G401.6 (cell line): Measurements from ENCODE around the gene SLC25A21.
"Not testable (repeated sequence)": the region's sequence is repeated elsewhere in the genome, so short reads cannot be mapped to it uniquely, and the experiment has no call there.

ENCODE experiments used
- FAIRE-seq: peaks from 2 replicates; lab custom pipeline; 2012; peaks lifted over from hg19 to GRCh38; lab: Jason Lieb, UNC

SLC25A21 gene

DNA sequence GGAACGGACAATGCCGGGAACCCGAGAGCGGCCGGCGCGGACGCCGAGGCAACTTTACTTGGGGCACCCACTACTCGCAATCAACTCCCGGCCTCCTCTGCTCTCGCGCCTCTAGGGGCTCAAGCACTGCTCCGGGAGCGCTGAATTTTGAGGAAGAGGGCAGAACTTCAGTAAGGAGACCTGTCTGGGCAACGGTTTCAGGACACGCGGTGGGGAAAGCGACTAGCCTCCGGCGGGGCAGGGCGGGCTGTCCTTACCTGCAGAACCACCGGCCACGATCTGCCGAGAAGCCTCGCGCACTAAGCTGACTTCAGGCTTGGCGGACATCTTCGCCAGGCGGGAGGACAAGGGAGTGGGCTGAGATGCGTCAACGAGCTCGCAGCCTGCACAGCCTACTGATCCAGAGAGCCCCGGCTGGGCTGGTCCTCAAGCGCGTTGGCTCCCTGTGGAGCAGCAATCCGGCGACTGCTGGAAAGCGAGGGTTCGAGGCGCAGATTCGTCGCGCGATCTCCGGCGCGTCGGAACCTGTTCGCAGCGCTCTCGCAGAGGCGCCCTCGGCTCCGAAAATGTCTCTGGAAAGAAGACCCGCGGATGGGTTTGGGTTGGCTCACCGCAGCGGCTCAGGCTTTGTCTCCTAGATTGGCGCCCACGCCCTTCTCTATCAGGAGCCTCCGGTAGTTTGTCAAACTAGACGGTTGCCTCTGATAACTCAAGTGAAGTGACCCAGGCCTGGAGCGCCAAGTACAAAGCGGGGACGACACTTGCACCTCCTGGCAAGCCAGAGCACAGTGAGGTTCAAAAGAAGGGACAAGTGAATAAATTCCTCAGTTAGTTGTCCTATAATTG, at the start of gene SLC25A21:
Gene SLC25A21 (minus strand): TSS at position 583 of the 846 bp plus-strand sequence.
- no peak for FAIRE-seq

DNA sequence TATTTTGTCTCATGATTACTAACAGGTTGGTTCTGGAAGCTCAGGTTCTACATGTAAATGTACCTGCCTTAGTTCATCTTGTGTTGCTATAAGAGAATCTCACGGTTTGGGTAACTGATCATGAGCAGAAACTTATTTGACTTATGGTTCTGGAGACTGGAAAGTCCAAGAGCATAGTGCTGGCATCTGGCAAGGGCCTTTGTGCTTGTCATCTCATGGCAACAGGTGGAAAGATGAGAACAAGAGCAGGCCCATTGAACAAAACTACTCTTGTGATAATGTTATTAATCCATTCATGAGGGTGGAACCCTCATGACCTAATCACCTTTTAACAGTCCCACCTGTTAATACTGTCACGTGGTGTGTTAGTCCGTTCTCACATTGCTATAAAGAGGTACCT, 48.7 kb upstream of the SLC25A21 start:
- FAIRE-seq = no peak

DNA sequence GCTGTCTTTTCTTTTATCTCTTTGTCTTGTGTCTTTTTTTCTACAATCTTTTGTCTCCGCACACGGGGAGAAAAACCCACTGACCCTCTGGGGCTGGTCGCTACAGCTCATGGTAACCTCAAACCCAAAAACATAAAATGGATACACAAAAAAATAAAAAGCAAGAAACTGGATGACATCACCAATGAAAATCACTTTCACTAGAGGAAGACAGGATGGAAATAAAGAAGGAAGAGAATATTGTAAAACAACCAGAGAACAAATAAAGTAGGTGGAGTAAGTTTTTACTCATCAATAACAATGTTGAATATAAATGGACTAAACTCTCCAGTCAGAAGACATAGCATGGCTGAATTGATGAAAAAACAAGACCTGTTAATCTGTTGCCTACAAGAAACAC, 42.9 kb upstream of the SLC25A21 start:
- no peak for FAIRE-seq

DNA sequence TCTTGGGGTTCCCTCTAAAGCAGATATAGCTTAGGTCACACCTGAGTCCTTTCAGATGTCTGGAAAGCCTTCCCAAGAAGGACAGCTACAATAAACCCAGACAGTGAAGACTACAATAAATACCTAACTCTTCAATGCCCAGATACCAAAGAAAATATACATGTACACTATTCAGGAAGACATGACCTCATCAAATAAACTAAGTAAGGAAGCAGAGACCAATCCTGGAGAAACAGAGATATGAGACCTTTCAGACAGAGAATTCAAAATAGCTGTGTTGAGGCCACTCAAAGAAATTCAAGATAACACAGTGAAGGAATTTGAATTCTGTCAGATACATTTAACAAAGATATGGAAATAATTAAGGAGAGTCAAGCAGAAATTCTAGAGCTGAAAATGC, 40.6 kb upstream of the SLC25A21 start:
- FAIRE-seq = no peak

DNA sequence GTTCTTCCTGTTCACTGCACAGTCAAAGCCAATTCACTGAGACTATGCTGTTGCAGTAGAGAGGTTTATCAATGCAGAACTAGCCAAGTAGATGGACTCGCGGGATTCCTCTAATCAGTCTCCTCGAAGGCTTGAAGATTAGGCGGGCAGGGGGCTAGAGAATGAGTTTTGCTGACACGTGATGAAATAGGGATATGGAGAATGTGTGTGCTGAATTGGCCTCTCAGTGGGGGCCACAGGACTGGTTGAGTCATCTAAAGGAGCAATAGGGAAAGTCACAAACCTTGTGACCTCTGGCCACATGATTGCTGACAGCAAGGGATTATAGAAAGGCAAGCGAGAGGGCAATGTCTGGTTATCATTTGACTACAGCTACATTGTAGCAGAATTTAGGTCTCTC, 38.0 kb upstream of the SLC25A21 start:
- FAIRE-seq = no peak

- not testable (repeated sequence) for FAIRE-seq
Measured at GRCh38 chr14:37209617-37210016, 37.2 kb upstream of the SLC25A21 start.

DNA sequence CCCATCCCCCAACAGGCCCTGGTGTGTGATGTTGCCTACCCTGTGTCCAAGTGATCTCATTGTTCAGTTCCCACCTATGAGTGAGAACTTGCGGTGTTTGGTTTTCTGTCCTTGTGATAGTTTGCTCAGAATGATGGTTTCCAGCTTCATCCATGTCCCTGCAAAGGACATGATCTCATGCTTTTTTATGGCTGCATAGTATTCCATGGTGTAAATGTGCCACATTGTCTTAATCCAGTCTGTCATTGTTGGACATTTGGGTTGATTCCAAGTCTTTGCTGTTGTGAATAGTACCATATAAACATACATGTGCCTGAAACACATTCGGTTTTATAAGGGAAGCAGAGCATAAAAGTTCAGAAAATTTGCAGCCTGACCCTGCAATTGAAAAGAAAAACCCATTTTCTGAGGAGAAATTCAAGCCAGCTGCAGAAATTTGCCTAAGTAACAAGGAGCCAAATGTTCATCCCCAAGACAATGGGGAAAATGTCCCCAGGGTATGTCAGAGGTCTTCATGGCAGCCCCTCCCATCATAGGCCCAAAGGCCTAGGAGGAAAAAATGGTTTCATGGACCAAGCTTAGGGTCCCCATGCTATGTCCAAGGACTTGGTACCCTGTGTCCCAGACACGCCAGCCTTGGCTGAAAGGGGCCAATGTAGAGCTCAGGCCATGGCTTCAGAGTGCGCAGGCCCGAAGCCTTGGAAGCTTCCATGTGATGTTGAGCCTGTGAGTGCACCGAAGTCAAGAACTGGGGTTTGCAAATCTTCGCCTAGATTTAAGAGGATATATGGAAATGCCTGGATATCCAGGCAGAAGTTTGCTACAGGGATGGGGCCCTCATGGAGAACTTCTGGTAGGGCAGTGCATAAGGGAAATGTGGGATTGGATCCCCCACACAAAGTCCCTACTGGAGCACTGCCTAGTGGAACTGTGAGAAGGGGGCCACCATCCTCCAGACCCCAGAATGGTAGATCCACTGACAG, 33.5 kb upstream of the SLC25A21 start:
- FAIRE-seq = not testable (repeated sequence)

- FAIRE-seq = no peak
Measured at GRCh38 chr14:37203423-37203822, 31.0 kb upstream of the SLC25A21 start.

GRCh38 chr14:37202812-37203211, 30.4 kb upstream of the SLC25A21 start:
- FAIRE-seq = no peak

DNA sequence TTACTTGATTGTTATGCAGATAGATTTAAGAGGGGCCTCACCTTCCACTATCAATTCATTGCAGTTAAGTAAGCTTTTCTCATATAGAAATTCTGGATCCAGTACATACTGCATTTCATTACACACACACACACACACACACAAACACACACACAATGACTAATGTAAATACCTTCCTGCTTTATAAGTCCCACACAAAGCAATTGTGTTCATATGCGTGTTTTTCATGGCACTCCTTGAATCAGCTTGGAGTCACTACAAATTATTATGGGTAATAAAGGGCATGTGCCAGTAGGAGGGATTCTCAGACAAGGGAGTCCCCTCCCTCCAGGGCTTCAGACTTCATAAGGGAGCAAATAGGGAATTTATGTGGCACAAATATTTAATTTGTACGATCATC, 29.9 kb upstream of the SLC25A21 start:
- no peak for FAIRE-seq

DNA sequence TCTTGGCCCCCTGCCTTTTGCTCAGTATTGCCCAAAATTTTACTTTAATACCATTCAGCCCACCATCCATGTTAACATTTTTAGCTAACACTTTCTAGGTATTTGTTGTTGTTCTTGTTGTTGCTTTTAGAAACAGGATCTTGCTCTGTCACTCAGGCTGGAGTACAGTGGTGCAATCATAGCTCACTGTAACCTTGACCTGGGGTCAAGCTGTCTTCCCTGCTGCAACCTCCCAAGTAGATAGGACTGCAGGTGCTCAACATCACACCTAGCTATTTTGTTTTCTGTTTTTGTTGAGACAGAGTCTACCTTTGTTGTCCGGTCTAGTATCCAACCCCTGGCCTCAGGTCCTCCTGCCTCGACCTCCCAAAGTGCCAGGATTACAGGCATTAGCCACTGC, 29.3 kb upstream of the SLC25A21 start:
- FAIRE-seq = no peak

DNA sequence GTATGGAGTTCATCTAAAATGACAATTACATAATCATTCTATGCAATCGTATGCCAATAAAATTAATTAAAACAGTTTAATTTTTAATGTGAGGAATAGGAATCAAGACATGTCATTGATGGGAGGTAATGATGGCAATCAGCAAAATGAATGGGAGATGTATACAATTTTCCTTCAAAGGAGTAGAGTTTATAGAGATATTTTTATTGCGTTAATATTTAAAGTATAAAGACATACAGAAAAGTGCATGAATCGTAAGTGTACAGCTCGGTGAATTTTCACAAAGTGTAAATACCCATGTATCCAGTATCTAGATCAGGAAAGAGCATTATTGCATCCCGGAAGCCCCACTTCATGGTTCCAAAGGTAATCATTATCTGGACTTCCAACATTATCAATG, 26.5 kb upstream of the SLC25A21 start:
- no peak for FAIRE-seq

GRCh38 chr14:37198273-37198598, 25.8 kb upstream of the SLC25A21 start:
- no peak for FAIRE-seq

DNA sequence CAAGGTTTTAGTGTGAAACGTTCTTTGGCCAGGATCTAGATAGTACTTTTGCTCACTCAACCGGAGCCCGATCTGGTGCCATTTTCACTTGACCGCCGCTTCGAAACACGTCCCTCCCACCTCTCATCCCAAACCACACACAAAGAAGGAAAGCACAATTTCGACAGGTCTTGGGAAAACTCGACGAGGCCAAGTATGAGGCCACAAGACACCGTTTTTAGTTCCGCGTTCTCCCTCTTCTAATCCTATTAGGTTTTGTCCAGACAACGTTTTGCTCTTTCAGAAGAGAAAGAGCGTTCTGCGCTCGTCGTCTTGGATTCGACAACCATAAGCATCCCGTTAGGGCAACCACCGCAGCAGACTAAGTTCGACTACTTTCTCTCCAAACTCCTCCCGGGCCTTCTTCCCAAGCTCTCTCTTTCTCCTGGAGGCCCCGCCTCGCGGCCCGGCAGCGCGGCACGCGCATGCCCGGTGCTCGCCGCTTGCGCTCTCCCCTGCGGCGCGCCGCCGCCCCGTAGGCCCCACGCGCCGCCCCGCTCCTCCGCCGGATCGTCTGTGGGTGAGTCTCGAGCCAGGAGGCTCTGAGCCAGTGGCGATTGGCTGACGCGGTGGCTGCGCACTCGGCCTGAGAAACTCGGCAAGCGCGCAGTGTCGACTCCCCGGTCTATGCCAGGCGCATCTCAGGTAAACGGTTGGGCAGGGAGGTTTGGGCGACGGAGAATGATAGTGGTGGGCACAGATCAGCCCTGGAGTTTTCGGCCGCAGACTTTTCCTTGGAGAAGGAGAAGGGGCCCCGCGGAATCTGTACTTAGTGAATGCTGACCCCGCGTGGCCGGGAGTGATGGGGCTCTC, 25.2 kb upstream of the SLC25A21 start, which contains the start of gene MIPOL1:
Gene MIPOL1 (plus strand): TSS at position 517 of the 852 bp plus-strand sequence. CDS start 49,952 bp downstream, outside the sequence.
- FAIRE-seq = no peak

GRCh38 chr14:37196604-37197420, 24.4 kb upstream of the SLC25A21 start:
- FAIRE-seq = no peak

- no peak for FAIRE-seq
Measured at GRCh38 chr14:37195327-37195726, 22.9 kb upstream of the SLC25A21 start.

DNA sequence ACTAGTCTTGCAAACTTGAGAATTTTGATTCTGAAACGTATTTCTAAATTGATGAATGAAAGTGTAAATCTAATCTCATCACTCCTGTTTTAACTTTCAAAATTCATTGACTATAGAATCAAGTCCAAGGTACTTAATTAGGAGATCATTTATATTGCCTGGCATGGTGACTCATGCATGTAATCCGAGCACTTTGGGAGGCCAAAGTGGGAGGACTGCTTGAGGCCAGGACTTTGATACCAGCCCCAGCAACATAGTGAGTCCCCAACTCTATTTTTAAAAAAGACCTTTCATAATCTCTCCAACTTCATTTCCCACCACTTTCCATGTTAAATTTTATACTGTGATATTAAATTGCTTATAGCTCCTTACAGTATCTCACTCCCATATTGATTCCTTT, 22.3 kb upstream of the SLC25A21 start:
- no peak for FAIRE-seq

DNA sequence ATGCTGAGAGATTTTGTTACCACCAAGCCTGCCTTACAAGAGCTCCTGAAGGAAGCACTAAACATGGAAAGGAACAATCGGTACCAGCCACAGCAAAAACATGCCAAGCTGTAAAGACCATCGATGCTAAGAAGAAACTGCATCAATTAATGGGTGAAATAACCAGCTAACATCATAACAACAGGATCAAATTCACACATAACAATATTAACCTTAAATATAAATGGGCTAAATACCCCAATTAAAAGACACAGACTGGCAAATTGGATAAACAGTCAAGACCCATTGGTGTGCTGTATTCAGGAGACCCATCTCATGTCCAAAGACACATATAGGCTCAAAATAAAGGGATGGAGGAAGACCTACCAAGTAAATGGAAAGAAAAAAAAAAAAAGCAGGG, 17.3 kb upstream of the SLC25A21 start:
- FAIRE-seq = not testable (repeated sequence)

- FAIRE-seq = not testable (repeated sequence)
Measured at GRCh38 chr14:37187840-37188577, 15.6 kb upstream of the SLC25A21 start.

GRCh38 chr14:37187294-37187693, 14.9 kb upstream of the SLC25A21 start:
- FAIRE-seq = no peak
